ENCODE results near the gene CDC42BPA. TPM values are rescaled to one million over a fixed set of nuclear protein-coding genes. Genes with fewer than 3 reads are reported as not detected.

Gene CDC42BPA
- total and polyA plus RNA-seq, 11 donors: 9.8 to 33.8 (median 29.7) TPM

DNA sequence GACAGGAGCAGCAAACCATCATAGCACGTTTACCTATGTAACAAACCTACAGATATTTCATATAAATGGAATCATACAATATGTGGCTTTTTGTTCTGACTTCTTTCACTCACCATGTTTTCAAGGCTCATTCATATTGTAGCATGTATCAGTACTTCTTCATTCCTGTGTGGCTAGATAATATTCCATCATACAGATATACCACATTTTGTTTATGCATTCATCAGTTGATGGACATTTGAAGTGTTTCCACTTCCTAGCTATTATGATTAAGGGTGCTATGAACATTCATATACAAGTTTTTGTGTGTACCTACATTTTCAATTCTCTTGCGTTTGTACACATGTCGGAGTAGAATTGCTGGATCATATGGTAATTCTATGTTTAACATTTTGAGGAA, 90.1 kb downstream of the CDC42BPA start:
- H3K9me3 ChIP-seq: no peaks in the 10 kb centered on the region
- ATAC-seq: no peak
- TF ChIP-seq POLR2A (IDR thresholded peaks at IDR 0.05): no peak
- TF ChIP-seq, protein P1, sequence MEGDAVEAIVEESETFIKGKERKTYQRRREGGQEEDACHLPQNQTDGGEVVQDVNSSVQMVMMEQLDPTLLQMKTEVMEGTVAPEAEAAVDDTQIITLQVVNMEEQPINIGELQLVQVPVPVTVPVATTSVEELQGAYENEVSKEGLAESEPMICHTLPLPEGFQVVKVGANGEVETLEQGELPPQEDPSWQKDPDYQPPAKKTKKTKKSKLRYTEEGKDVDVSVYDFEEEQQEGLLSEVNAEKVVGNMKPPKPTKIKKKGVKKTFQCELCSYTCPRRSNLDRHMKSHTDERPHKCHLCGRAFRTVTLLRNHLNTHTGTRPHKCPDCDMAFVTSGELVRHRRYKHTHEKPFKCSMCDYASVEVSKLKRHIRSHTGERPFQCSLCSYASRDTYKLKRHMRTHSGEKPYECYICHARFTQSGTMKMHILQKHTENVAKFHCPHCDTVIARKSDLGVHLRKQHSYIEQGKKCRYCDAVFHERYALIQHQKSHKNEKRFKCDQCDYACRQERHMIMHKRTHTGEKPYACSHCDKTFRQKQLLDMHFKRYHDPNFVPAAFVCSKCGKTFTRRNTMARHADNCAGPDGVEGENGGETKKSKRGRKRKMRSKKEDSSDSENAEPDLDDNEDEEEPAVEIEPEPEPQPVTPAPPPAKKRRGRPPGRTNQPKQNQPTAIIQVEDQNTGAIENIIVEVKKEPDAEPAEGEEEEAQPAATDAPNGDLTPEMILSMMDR (IDR thresholded peaks at IDR 0.05): no peak
- H3K27ac ChIP-seq: no peak overlapping the region
- no peak overlapping the region for H3K4me3 ChIP-seq
- DNase-seq: no peak
- peaks cover 0 to 21% (median 12%) of the 10 kb centered on the region in 12 donors for H3K4me1 ChIP-seq
- no peaks in the 10 kb centered on the region for H3K27me3 ChIP-seq
- no peaks in the 10 kb centered on the region for H3K36me3 ChIP-seq
- intact Hi-C loops (cut with DNase I): no loop called here
- 91 to 96% (median 95%) methylated on average over 3 of the region's 3 CpGs for WGBS, 4 donors

DNA sequence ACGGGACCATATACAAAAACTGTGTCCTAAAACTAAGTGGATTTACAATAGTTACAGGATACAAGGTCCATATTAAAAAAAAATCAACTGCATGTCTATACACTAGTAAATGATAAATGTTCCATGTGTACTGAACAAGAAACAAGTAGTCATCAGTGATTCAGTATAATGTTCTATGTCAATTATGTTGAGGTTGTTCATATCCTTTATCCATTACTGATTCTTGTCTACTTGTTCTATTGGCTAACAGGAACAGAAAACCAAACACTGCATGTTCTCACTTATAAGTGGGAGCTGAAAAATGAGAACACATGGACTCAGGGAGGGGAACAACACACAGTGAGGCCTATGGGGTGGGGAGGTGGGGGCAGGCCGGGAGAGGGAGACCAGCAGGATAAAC, 90.5 kb downstream of the CDC42BPA start:
- no peaks in the 10 kb centered on the region for H3K9me3 ChIP-seq
- no peaks in the 10 kb centered on the region for H3K36me3 ChIP-seq
- H3K27me3 ChIP-seq: no peaks in the 10 kb centered on the region
- DNase-seq (no peak), ATAC-seq (no peak)
- no peak overlapping the region for H3K4me3 ChIP-seq
- 81 to 88% (median 85%) methylated on average over 2 of the region's 2 CpGs for WGBS, 4 donors
- intact Hi-C loops (cut with DNase I): no loop called here
- H3K4me1 ChIP-seq: peaks cover 0 to 23% (median 12%) of the 10 kb centered on the region in 12 donors
- TF ChIP-seq, protein P1 (IDR thresholded peaks at IDR 0.05): no peak
- TF ChIP-seq POLR2A (IDR thresholded peaks at IDR 0.05): no peak
- no peak overlapping the region for H3K27ac ChIP-seq

DNA sequence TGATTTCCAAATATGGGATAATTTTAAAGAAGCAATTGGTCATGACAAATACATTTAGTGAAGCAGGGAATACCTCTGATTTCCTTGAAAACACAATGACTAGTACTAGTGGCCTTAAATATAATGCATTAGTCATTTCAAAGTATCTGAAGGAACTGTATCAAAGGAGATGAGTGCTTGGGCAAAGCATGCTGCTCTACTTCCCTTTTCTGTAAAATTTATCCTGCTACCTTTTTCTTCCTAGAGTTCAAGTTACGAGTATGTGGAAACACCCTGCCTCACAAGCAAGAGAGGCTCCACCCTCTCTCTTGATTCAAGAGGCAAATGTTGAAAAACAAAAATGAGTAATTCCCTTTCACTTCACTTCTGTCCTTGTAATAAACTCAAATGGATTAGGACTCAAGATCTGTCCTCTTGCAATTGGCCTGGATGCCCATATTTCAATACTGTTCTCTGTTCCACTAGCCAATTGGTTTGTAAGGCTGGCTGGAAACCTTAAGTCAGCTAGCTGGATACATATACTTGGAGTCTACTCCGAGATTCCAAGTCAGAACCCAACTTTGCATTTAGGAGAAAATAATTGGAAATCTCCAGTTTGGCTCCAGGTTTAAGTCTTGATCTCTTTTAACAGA, 92.5 kb downstream of the CDC42BPA start:
- Histone ChIP-seq H3K4me3 (no peak overlapping the region), H3K36me3 (no peaks in the 10 kb centered on the region), H3K4me1 (peaks cover 0 to 28% (median 12%) of the 10 kb centered on the region in 12 donors), H3K27ac (no peak overlapping the region), H3K9me3 (no peaks in the 10 kb centered on the region), H3K27me3 (no peaks in the 10 kb centered on the region)
- TF ChIP-seq POLR2A (IDR thresholded peaks at IDR 0.05): no peak
- TF ChIP-seq, protein P1 (IDR thresholded peaks at IDR 0.05): no peak
- no peak for DNase-seq
- intact Hi-C loops (cut with DNase I): no loop called here
- ATAC-seq: peak in 1 of 4 donors; percentile 10
- WGBS, 4 donors: 64 to 67% (median 66%) methylated on average over 2 of the region's 2 CpGs

DNA sequence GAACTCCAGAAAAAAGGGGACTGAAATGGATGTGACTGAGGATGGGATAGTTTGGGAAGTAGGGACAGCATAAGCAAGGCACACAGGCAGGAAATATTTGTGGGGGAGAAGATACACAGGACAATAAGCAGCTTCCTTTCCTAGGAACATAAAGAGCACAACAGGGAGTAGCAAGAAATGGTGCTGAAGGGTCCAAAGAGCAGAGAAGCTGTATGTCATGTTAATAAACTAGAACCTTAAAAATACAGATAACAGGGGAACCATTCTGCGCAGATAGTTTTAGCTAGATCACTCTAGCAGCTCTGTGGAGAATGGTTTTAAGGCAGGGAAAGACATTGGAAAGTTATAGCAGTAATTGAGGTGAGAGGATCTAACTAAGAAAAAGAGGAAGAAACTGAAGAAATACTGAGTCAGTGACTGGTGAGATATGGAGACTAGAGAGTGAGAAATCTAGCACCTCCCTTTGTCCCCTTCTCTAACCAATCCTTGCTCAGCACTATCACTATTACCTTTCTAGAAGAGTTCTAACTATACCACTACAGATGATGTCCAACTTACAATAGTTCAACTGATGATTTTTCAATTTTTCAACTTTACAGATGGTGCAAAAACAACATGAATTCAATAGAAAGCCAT, 95.0 kb downstream of the CDC42BPA start:
- DNase-seq (no peak), ATAC-seq (peak in 1 of 4 donors; percentile 18)
- intact Hi-C loops (cut with DNase I): no loop called here
- Histone ChIP-seq H3K27me3 (no peaks in the 10 kb centered on the region), H3K9me3 (no peaks in the 10 kb centered on the region), H3K4me1 (peaks cover 0 to 46% (median 27%) of the 10 kb centered on the region in 12 donors), H3K36me3 (no peaks in the 10 kb centered on the region), H3K27ac (no peak overlapping the region), H3K4me3 (no peak overlapping the region)
- WGBS, 4 donors: 91 to 95% (median 94%) methylated on average over 1 of the region's 1 CpG
- TF ChIP-seq, protein P1 (IDR thresholded peaks at IDR 0.05): no peak
- no peak for TF ChIP-seq POLR2A (IDR thresholded peaks at IDR 0.05)
